Transverse colon (tissue), 4 donors: Measurements from ENCODE around the gene HELZ.

Experiments
- POLR2AphosphoS5 ChIP-seq, 3 donors: sonication (generic); formaldehyde crosslinking; IDR thresholded peaks; one replicate each; pipeline ENCODE4 v1.6.1; 2016; ENCODE audit warnings: antibody characterized with exemption in 3 of 3
- TF ChIP-seq, protein P1 (sequence below), 5 experiments: fragments of 200-600 bp in 3 of 5; fragments of 450-650 bp in 2 of 5; sonication (generic) in 3 of 5; IDR thresholded peaks; 1 replicate in 2 of 5; 2 replicates in 3 of 5; pipeline ENCODE4 v1.5.1; 2016 to 2017; ENCODE audit warnings: antibody characterized with exemption in 5 of 5, inconsistent platforms in 3 of 5, mild to moderate bottlenecking in 2 of 5, moderate library complexity in 1 of 5

DNA sequence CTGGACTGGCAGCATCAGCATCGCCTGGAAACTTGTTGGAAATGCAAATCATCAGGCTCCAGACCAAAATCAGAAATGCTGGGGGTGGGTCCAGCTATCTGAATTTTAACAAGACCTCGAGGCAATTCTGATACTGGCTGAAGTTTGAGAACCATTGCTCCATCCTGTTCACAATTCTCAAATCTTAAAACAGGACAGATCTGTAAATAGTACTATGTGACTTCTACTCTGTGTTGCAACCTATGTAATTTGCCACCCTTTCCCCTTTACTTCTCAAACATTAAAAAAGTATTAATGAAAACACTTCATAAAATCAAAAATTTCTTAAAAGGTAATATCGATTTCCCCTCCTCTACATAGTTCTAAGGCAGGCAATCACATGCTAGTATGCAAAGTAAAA lies 172.1 kb downstream of the HELZ start:
- TF ChIP-seq, protein P1, sequence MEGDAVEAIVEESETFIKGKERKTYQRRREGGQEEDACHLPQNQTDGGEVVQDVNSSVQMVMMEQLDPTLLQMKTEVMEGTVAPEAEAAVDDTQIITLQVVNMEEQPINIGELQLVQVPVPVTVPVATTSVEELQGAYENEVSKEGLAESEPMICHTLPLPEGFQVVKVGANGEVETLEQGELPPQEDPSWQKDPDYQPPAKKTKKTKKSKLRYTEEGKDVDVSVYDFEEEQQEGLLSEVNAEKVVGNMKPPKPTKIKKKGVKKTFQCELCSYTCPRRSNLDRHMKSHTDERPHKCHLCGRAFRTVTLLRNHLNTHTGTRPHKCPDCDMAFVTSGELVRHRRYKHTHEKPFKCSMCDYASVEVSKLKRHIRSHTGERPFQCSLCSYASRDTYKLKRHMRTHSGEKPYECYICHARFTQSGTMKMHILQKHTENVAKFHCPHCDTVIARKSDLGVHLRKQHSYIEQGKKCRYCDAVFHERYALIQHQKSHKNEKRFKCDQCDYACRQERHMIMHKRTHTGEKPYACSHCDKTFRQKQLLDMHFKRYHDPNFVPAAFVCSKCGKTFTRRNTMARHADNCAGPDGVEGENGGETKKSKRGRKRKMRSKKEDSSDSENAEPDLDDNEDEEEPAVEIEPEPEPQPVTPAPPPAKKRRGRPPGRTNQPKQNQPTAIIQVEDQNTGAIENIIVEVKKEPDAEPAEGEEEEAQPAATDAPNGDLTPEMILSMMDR (IDR thresholded peaks at IDR 0.05): no peak
- no peak for TF ChIP-seq POLR2AphosphoS5 (IDR thresholded peaks at IDR 0.05)
